GM23248 (cell line): Measurements from ENCODE around the gene UCK2. TPM values are rescaled to one million over a fixed set of nuclear protein-coding genes. Genes with fewer than 3 reads are reported as not detected.

Source experiments
- DNase-seq: peaks from one replicate; pipeline ENCODE4 v3.0.0-alpha.2; 2015
- H2AFZ ChIP-seq: fragments of 200-600 bp; sonication (generic); 2 replicates; pipeline ENCODE4 v1.6.1; 2016; ENCODE audit warnings: antibody characterized with exemption
- H3F3A ChIP-seq: fragments of 200-600 bp; sonication (generic); 2 replicates; pipeline ENCODE4 v1.6.1; 2016; ENCODE audit warnings: mild to moderate bottlenecking, antibody characterized with exemption, mixed run types; ENCODE audit not compliant: insufficient read depth
- H3K27ac ChIP-seq: fragments of 200-600 bp; sonication (generic); 2 replicates; pipeline ENCODE4 v1.5.1; 2016; ENCODE audit warnings: mild to moderate bottlenecking
- H3K27me3 ChIP-seq: fragments of 200-600 bp; sonication (generic); replicated peaks from 2 replicates; pipeline ENCODE4 v1.6.1; 2016; ENCODE audit warnings: mild to moderate bottlenecking; ENCODE audit not compliant: insufficient read depth
- H3K36me3 ChIP-seq: fragments of 200-600 bp; sonication (generic); 2 replicates; pipeline ENCODE4 v1.6.1; 2016; ENCODE audit warnings: low read depth, mild to moderate bottlenecking
- H3K4me1 ChIP-seq: fragments of 200-600 bp; sonication (generic); 2 replicates; pipeline ENCODE4 v1.6.1; 2016; ENCODE audit warnings: mild to moderate bottlenecking; ENCODE audit not compliant: insufficient read depth
- H3K4me2 ChIP-seq: fragments of 200-600 bp; sonication (generic); one replicate; pipeline ENCODE4 v1.6.1; 2016; ENCODE audit warnings: mild to moderate bottlenecking; ENCODE audit not compliant: unreplicated experiment
- H3K4me3 ChIP-seq: fragments of 200-600 bp; sonication (generic); 2 replicates; pipeline ENCODE4 v1.5.1; 2016; ENCODE audit warnings: mild to moderate bottlenecking
- H3K79me2 ChIP-seq: fragments of 200-600 bp; sonication (generic); 2 replicates; pipeline ENCODE4 v1.6.1; 2016; ENCODE audit warnings: mild to moderate bottlenecking; ENCODE audit not compliant: insufficient read depth
- H3K9ac ChIP-seq: fragments of 200-600 bp; sonication (generic); 2 replicates; pipeline ENCODE4 v1.6.1; 2016; ENCODE audit warnings: mild to moderate bottlenecking
- H3K9me2 ChIP-seq: fragments of 200-600 bp; sonication (generic); 2 replicates; pipeline ENCODE4 v1.6.1; 2016; ENCODE audit warnings: mixed run types, mild to moderate bottlenecking, moderate library complexity; ENCODE audit not compliant: insufficient read depth
- H3K9me3 ChIP-seq: fragments of 200-600 bp; sonication (generic); one replicate; pipeline ENCODE4 v1.6.1; 2017; ENCODE audit warnings: low read depth
- H4K20me1 ChIP-seq: fragments of 200-600 bp; sonication (generic); 2 replicates; pipeline ENCODE4 v1.6.0; 2016; ENCODE audit not compliant: insufficient read depth
- EZH2 ChIP-seq: fragments of 200-600 bp; sonication (generic); IDR thresholded peaks from 2 replicates; pipeline ENCODE4 v1.6.1; 2018; ENCODE audit warnings: antibody characterized with exemption, mild to moderate bottlenecking; ENCODE audit not compliant: insufficient read depth, poor library complexity, severe bottlenecking
- EZH2phosphoT487 ChIP-seq: fragments of 200-600 bp; sonication (generic); IDR thresholded peaks from 2 replicates; pipeline ENCODE4 v1.6.1; 2018; ENCODE audit warnings: antibody characterized with exemption, moderate library complexity, mild to moderate bottlenecking, low read depth; ENCODE audit not compliant: insufficient read depth
- WGBS, 2 experiments: methylation state at CpG; one replicate each; pipeline ENCODE4 v1.1.6; 2015 to 2017; ENCODE audit warnings: low lambda C conversion rate in 2 of 2, low coverage in 1 of 2; ENCODE audit errors: missing lambda C conversion rate in 2 of 2; 5-methylcytosine and 5-hydroxymethylcytosine counted together
- in situ Hi-C: fragments of 300-500 bp; cut with MboI; formaldehyde crosslinking; loops from 2 replicates; pipeline ENCODE4 v1.15.0; 2020
- polyA plus RNA-seq: library from polyadenylated mRNA; unstranded; fragments of >200 nt; fragmentation: Nextera tagmentation; extraction: Ambion mirVana; gene quantifications from 2 replicates; pipeline ENCODE4 v1.2.1, GENCODE V29; 2016
- total RNA-seq: library from RNA; depleted of rRNA; stranded (reverse); fragments of >200 nt; shearing (Covaris generic); gene quantifications from 2 replicates; pipeline ENCODE4 v1.2.3, GENCODE V29; 2014

Gene UCK2
- total and polyA plus RNA-seq, 2 experiments from 2014 or later, result 78.2 to 81.9 TPM

DNA sequence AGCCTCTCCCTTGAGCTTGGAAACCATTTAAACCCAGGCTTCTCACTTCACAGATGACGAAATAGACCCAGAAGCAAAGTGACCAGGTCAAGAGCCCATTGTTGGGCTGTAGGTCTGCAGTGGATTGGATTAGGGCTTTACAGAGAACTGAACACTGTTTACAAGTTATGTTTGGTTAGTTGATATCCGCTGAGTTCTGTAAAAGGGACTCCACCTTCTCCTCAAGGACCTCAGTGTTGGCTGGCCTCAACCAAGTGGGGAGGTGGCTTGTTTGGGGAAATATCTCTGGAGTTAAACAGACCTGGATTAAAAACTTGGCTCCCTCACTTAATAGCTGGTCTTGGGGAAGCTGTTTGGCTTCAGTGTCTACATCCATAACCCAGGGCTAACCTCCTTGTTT lies 88.1 kb downstream of the UCK2 start:
- in situ Hi-C loops, result loop anchor here (10.0 kb wide), 2 partner anchors 201 to 521 kb away; no protein-coding TSS in a partner anchor
- no peak overlapping the region for H3K27ac ChIP-seq
- WGBS, 2 experiments, result 95 to 98% methylated on average over 2 of the region's 2 CpGs
- H3K9me2 ChIP-seq, result no peaks in the 10 kb centered on the region
- no peaks in the 10 kb centered on the region for H3K36me3 ChIP-seq
- no peak overlapping the region for H3K9ac ChIP-seq
- H3F3A ChIP-seq, result peaks cover 6% of the 10 kb centered on the region
- no peaks in the 10 kb centered on the region for H3K9me3 ChIP-seq
- H3K4me1 ChIP-seq, result peaks cover 16% of the 10 kb centered on the region
- no peaks in the 10 kb centered on the region for H4K20me1 ChIP-seq
- DNase-seq, result no peak
- no peak overlapping the region for H3K4me2 ChIP-seq
- H3K27me3 ChIP-seq, result no peaks in the 10 kb centered on the region
- TF ChIP-seq EZH2phosphoT487, result no peak
- TF ChIP-seq EZH2, result no peak
- H3K79me2 ChIP-seq, result no peaks in the 10 kb centered on the region
- H2AFZ ChIP-seq, result no peak overlapping the region
- H3K4me3 ChIP-seq, result no peak overlapping the region

DNA sequence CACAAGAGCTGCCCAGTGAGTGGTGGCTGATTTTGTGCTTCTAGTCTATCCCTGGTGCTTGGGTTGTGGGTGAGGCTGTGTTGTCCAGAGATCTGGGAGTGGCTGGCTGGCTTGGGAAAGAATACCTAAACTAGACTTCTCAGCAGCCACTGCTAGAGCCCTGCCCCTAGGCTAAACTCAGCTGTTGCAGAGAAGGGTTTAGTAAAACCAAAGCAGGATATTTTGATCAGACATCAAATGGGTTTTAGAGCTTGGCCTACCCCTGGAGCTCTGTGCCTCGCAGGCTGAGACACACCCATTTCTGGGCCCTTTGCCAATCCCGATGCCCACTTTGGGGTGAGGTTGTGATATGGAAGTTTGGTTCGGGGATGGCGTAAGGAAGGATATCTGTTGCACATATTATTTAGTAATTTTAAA lies 88.5 kb downstream of the UCK2 start:
- H3K9ac ChIP-seq, result no peak overlapping the region
- H3K9me3 ChIP-seq, result no peaks in the 10 kb centered on the region
- no peak overlapping the region for H2AFZ ChIP-seq
- peaks cover 6% of the 10 kb centered on the region for H3F3A ChIP-seq
- no peak overlapping the region for H3K4me3 ChIP-seq
- 46 to 54% methylated on average over 4 of the region's 4 CpGs for WGBS, 2 experiments
- H4K20me1 ChIP-seq, result no peaks in the 10 kb centered on the region
- no peaks in the 10 kb centered on the region for H3K36me3 ChIP-seq
- H3K27me3 ChIP-seq, result no peaks in the 10 kb centered on the region
- H3K79me2 ChIP-seq, result no peaks in the 10 kb centered on the region
- H3K4me1 ChIP-seq, result peaks cover 11% of the 10 kb centered on the region
- no peak for DNase-seq
- TF ChIP-seq EZH2 (no peak), EZH2phosphoT487 (no peak)
- no peak overlapping the region for H3K4me2 ChIP-seq
- in situ Hi-C loops, result loop anchor here (10.0 kb wide), 2 partner anchors 201 to 521 kb away; no protein-coding TSS in a partner anchor
- no peaks in the 10 kb centered on the region for H3K9me2 ChIP-seq
- no peak overlapping the region for H3K27ac ChIP-seq

- H3K79me2 ChIP-seq, result no peaks in the 10 kb centered on the region
- H3K4me1 ChIP-seq, result peaks cover 8% of the 10 kb centered on the region
- in situ Hi-C loops, result loop anchor here (10.0 kb wide), 2 partner anchors 202 to 522 kb away; no protein-coding TSS in a partner anchor
- WGBS, 2 experiments, result 93 to 99% methylated on average over 4 of the region's 4 CpGs
- no peaks in the 10 kb centered on the region for H3K9me2 ChIP-seq
- DNase-seq, result no peak
- TF ChIP-seq EZH2 (no peak), EZH2phosphoT487 (no peak)
- H3K4me3 ChIP-seq, result no peak overlapping the region
- no peaks in the 10 kb centered on the region for H4K20me1 ChIP-seq
- no peak overlapping the region for H2AFZ ChIP-seq
- H3K27ac ChIP-seq, result no peak overlapping the region
- H3K27me3 ChIP-seq, result no peaks in the 10 kb centered on the region
- no peaks in the 10 kb centered on the region for H3K36me3 ChIP-seq
- H3K9me3 ChIP-seq, result no peaks in the 10 kb centered on the region
- peaks cover 6% of the 10 kb centered on the region; the same call in 1 of the 2 replicates for H3F3A ChIP-seq
- no peak overlapping the region for H3K9ac ChIP-seq
- no peak overlapping the region for H3K4me2 ChIP-seq
These were observed 89.8 kb downstream of the UCK2 start for GRCh38 chr1:165917166-165917565.

DNA sequence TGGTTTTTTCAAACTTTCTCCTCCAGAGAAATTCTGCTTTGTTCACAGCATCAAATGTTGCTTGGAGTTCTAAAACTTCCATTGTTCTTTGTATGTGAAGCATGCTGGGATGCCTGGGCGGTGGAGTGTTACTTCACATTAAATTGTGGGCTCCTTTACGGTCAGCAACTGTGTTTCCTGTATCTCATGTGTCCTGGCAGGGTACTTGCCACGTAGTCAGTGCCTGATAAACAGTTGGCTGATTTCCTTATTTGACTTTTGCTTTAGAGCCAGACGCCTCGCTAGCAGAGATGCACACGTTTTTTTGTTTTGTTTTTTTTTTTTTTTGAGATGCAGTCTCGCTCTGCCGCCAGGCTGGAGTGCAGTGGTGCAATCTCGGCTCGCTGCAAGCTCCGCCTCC lies 96.7 kb downstream of the UCK2 start:
- H3K9ac ChIP-seq, result no peak overlapping the region

More for the DNA sequence above, 96.7 kb downstream of the UCK2 start:
- Histone ChIP-seq H3K4me3 (no peak overlapping the region), H3K79me2 (no peaks in the 10 kb centered on the region), H3K9me2 (no peaks in the 10 kb centered on the region), H3K27ac (no peak overlapping the region), H2AFZ (no peak overlapping the region), H3K4me2 (no peak overlapping the region), H3F3A (peaks cover 6% of the 10 kb centered on the region; the same call in 1 of the 2 replicates), H4K20me1 (no peaks in the 10 kb centered on the region), H3K36me3 (no peaks in the 10 kb centered on the region), H3K27me3 (no peaks in the 10 kb centered on the region), H3K9me3 (no peaks in the 10 kb centered on the region), H3K4me1 (no peaks in the 10 kb centered on the region)
- 55 to 60% methylated on average over 11 of the region's 11 CpGs for WGBS, 2 experiments
- TF ChIP-seq EZH2phosphoT487, result no peak
- no peak for TF ChIP-seq EZH2
- DNase-seq, result no peak
- in situ Hi-C loops, result no loop called here
